A673 (cell line): Measurements from ENCODE around the gene WDPCP. TPM values are rescaled to one million over a fixed set of nuclear protein-coding genes. Genes with fewer than 3 reads are reported as not detected.
"Not testable (repeated sequence)": the region's sequence is repeated elsewhere in the genome, so short reads cannot be mapped to it uniquely, and the experiment has no call there.

Experiments
- BruUV-seq: library from RNA; stranded (reverse); fragments of 400-500 nt; replicated peaks from 2 replicates; lab custom pipeline; 2021; lab: Mats Ljungman, UMichigan
- CTCF ChIA-PET: fragments of 300-600 bp; sonication (Branson Sonifier 250); formaldehyde crosslinking; loops from one replicate; lab custom pipeline; 2022; ENCODE audit warnings: antibody characterized with exemption; lab: Charles Lee
- POLR2A ChIA-PET: fragments of 300-600 bp; sonication (Branson Sonifier 250); formaldehyde crosslinking; loops from one replicate; lab custom pipeline; 2022; ENCODE audit warnings: antibody characterized with exemption; ENCODE audit not compliant: low non-redundant PET; lab: Charles Lee
- DNase-seq: peaks from one replicate; pipeline ENCODE4 v3.0.0-alpha.2; 2015; ENCODE audit warnings: low spot score
- H3K27ac ChIP-seq: fragments of 200-600 bp; sonication (generic); 2 replicates; pipeline ENCODE4 v1.5.1; 2016; ENCODE audit warnings: mixed run types, low read depth, mild to moderate bottlenecking, mixed read lengths, antibody characterized with exemption, low read length; ENCODE audit not compliant: poor library complexity, severe bottlenecking
- H3K27me3 ChIP-seq: fragments of 200-600 bp; sonication (generic); replicated peaks from 2 replicates; pipeline ENCODE4 v1.6.1; 2017; ENCODE audit warnings: mixed run types, low read depth, mild to moderate bottlenecking, mixed read lengths, antibody characterized with exemption, low read length; ENCODE audit not compliant: insufficient read depth, poor library complexity
- H3K36me3 ChIP-seq: fragments of 200-600 bp; sonication (generic); 2 replicates; pipeline ENCODE4 v1.6.1; 2016; ENCODE audit warnings: mixed run types, mild to moderate bottlenecking, mixed read lengths, antibody characterized with exemption, low read length; ENCODE audit not compliant: insufficient read depth, poor library complexity, severe bottlenecking
- H3K4me1 ChIP-seq: fragments of 200-600 bp; sonication (generic); 2 replicates; pipeline ENCODE4 v1.6.1; 2017; ENCODE audit warnings: mixed run types, mild to moderate bottlenecking, mixed read lengths, antibody characterized with exemption, low read length; ENCODE audit not compliant: insufficient read depth, poor library complexity, severe bottlenecking
- H3K4me3 ChIP-seq: fragments of 200-600 bp; sonication (generic); 2 replicates; pipeline ENCODE4 v1.5.1; 2016; ENCODE audit warnings: low read depth, mixed run types, mild to moderate bottlenecking, mixed read lengths, low read length; ENCODE audit not compliant: poor library complexity, severe bottlenecking
- H3K9me3 ChIP-seq: fragments of 200-600 bp; sonication (generic); 2 replicates; pipeline ENCODE4 v1.6.1; 2016; ENCODE audit warnings: mixed run types, low read depth, mild to moderate bottlenecking, mixed read lengths, antibody characterized with exemption, low read length; ENCODE audit not compliant: poor library complexity, severe bottlenecking
- CTCF ChIP-seq: fragments of 300-800, 200-600 bp; sonication (generic); conservative IDR thresholded peaks from 2 replicates; pipeline ENCODE4 v1.5.1; 2017; ENCODE audit warnings: low read depth, mild to moderate bottlenecking, antibody characterized with exemption, low read length, moderate library complexity, mixed read lengths
- EZH2 ChIP-seq: fragments of 200-600 bp; sonication (generic); IDR thresholded peaks from 2 replicates; pipeline ENCODE4 v1.6.1; 2017; ENCODE audit warnings: borderline replicate concordance, low read depth, mild to moderate bottlenecking, mixed read lengths, antibody characterized with exemption, low read length; ENCODE audit not compliant: poor library complexity, severe bottlenecking
- intact Hi-C: fragments of 100-400 bp; cut with micrococcal nuclease; formaldehyde crosslinking; loops from one replicate; pipeline ENCODE4 v1.10.0; 2022; ENCODE audit not compliant: unreplicated experiment
- total RNA-seq: library from RNA; stranded (reverse); gene quantifications from 2 replicates; pipeline ENCODE4 v1.2.3, GENCODE V29; 2021

WDPCP gene
- total RNA-seq, 1 experiment from 2014 or later: 7.9 TPM

GRCh38 chr2:63340443-63340842 is 247.8 kb downstream of the WDPCP start:
- TF ChIP-seq EZH2 (no peak), CTCF (no peak)
- DNase-seq: no peak
- Histone ChIP-seq H3K4me3 (no peak overlapping the region), H3K27me3 (no peaks in the 10 kb centered on the region), H3K36me3 (no peaks in the 10 kb centered on the region), H3K27ac (no peak overlapping the region), H3K4me1 (no peaks in the 10 kb centered on the region), H3K9me3 (no peaks in the 10 kb centered on the region)
- ChIA-PET POLR2A (no interaction called here), CTCF (no interaction called here)
- intact Hi-C loops: no loop called here
- BruUV-seq: no TSS peak

GRCh38 chr2:63334910-63335309 is 253.4 kb downstream of the WDPCP start:
- BruUV-seq: no TSS peak
- Histone ChIP-seq H3K36me3 (no peaks in the 10 kb centered on the region), H3K4me1 (no peaks in the 10 kb centered on the region), H3K27me3 (no peaks in the 10 kb centered on the region), H3K9me3 (no peaks in the 10 kb centered on the region), H3K4me3 (no peak overlapping the region), H3K27ac (no peak overlapping the region)
- CTCF ChIA-PET: no interaction called here
- intact Hi-C loops: no loop called here
- DNase-seq: no peak
- POLR2A ChIA-PET: no interaction called here
- TF ChIP-seq EZH2: no peak
- TF ChIP-seq CTCF: no peak

GRCh38 chr2:63326473-63326872 is 261.8 kb downstream of the WDPCP start:
- H3K27me3 ChIP-seq: no peaks in the 10 kb centered on the region
- ChIA-PET POLR2A (no interaction called here), CTCF (no interaction called here)
- H3K4me1 ChIP-seq: no peaks in the 10 kb centered on the region
- no peaks in the 10 kb centered on the region for H3K9me3 ChIP-seq
- no peak for TF ChIP-seq EZH2
- TF ChIP-seq CTCF: no peak
- no peak overlapping the region for H3K27ac ChIP-seq
- no TSS peak for BruUV-seq
- DNase-seq: no peak
- H3K36me3 ChIP-seq: no peaks in the 10 kb centered on the region
- intact Hi-C loops: no loop called here
- no peak overlapping the region for H3K4me3 ChIP-seq

GRCh38 chr2:63323662-63324061 is 264.6 kb downstream of the WDPCP start:
- DNase-seq, H3K4me3 ChIP-seq, BruUV-seq, H3K27me3 ChIP-seq, H3K36me3 ChIP-seq, intact Hi-C loops, CTCF ChIA-PET, H3K4me1 ChIP-seq, H3K27ac ChIP-seq, POLR2A ChIA-PET, H3K9me3 ChIP-seq: not testable (repeated sequence)

- H3K9me3 ChIP-seq, H3K4me3 ChIP-seq, H3K27ac ChIP-seq, H3K36me3 ChIP-seq, BruUV-seq, CTCF ChIA-PET, intact Hi-C loops, H3K27me3 ChIP-seq, DNase-seq, H3K4me1 ChIP-seq: not testable (repeated sequence)
- POLR2A ChIA-PET: interaction anchor here (0.6 kb wide), 1 partner anchor 924 kb away, joined by 5 read pairs; no protein-coding TSS in a partner anchor
Observed at GRCh38 chr2:63321973-63322372, 266.3 kb downstream of the WDPCP start.
